SK-N-DZ (cell line): ENCODE measurements around the gene DHX36.

Experiments used
- DNase-seq: peaks from one replicate; pipeline ENCODE4 v3.0.0-alpha.2; 2015; ENCODE audit warnings: low spot score
- small RNA-seq, 2 experiments: library from RNA; depleted of rRNA; stranded (forward); fragments of <200 nt; gene quantifications; one replicate each; pipeline ENCODE3, GENCODE V24; 2014

DHX36 gene

GRCh38 chr3:154224366-154224765 is 99.9 kb downstream of the DHX36 start:
- DNase-seq, result no peak

- DNase-seq, result no peak
Measured at GRCh38 chr3:154223519-154223918, 100.8 kb downstream of the DHX36 start.

Small RNA genes within 50 kb of the gene (small RNA-seq; reads per million reads assigned to genes)
- gene RF01210, result 0 to 0.08 reads per million in 2 experiments
